ENCODE measurements around the gene MYO15B. TPM values are rescaled to one million over a fixed set of nuclear protein-coding genes. Genes with fewer than 3 reads are reported as not detected.

MYO15B gene
- total RNA-seq, 1 donor from 2014 or later, result 285 TPM

DNA sequence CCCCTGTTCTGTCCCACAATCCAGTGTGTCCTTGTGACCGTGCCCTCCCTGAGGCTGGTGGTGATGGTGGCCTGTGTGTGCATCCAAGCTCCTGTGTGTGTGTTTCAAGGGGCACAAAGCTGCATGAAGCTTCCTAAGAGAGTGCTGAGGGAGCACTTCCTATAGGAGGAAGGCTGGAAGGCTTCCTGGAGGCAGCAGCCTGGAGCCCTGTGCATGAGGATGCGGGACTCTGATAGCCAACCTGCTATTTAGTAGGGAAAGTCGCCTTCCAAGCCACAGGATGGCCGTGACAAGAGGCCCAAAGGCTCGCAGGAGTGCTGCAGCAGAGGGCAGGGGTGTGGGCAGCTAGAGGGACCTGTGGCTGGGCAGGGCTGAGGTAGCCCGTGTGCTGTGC, 8.3 kb downstream of the MYO15B start:
- intact Hi-C loops (cut with DNase I), result no loop called here
- Histone ChIP-seq H3K4me3 (no peak overlapping the region), H3K27ac (no peak overlapping the region), H3K4me1 (no peaks in the 10 kb centered on the region), H3K27me3 (no peaks in the 10 kb centered on the region), H3K9me3 (no peaks in the 10 kb centered on the region), H3K36me3 (no peaks in the 10 kb centered on the region)
- DNase-seq (ENCODE audit: low spot score in 2 of 2), result no peak
- TF ChIP-seq, protein P1, sequence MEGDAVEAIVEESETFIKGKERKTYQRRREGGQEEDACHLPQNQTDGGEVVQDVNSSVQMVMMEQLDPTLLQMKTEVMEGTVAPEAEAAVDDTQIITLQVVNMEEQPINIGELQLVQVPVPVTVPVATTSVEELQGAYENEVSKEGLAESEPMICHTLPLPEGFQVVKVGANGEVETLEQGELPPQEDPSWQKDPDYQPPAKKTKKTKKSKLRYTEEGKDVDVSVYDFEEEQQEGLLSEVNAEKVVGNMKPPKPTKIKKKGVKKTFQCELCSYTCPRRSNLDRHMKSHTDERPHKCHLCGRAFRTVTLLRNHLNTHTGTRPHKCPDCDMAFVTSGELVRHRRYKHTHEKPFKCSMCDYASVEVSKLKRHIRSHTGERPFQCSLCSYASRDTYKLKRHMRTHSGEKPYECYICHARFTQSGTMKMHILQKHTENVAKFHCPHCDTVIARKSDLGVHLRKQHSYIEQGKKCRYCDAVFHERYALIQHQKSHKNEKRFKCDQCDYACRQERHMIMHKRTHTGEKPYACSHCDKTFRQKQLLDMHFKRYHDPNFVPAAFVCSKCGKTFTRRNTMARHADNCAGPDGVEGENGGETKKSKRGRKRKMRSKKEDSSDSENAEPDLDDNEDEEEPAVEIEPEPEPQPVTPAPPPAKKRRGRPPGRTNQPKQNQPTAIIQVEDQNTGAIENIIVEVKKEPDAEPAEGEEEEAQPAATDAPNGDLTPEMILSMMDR (IDR thresholded peaks at IDR 0.05), result no peak

DNA sequence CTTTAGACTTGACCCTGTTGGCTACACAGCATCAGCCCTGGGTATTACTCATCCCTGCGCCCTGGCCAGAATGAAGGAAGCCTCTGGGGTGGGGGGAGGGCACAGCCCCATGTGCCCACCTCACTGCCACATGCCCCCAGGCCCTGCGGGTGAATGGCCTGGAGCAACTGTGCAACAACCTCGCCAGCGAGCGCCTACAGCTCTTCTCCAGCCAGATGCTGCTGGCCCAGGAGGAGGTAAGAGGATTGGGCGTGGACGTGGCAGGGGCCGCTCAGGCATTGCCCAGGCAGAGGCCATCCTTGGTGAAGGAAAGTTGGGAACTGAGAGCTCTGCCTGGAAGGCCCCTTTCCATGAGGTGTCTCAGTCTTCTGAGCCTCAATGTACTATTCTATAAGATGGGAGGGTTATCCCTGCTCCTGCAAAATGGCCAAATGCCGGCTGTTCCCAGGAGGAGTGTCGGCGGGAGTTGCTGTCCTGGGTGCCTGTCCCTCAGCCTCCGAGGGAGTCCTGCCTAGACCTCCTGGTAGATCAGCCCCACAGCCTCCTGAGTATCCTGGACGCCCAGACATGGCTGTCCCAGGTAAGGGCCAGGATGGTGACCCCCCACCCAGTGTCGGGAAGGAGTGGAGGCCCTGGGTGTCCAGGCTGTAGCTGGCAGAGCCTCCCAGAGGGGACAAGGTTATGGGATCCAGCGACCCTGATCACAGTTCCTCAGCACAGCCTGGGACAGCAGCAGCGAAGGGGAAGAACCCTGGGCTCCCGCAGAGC, 8.9 kb downstream of the MYO15B start:
- H3K4me1 ChIP-seq, result no peaks in the 10 kb centered on the region
- intact Hi-C loops (cut with DNase I), result no loop called here
- no peaks in the 10 kb centered on the region for H3K27me3 ChIP-seq
- TF ChIP-seq, protein P1 (IDR thresholded peaks at IDR 0.05), result no peak
- no peak overlapping the region for H3K4me3 ChIP-seq
- H3K27ac ChIP-seq, result no peak overlapping the region
- no peaks in the 10 kb centered on the region for H3K9me3 ChIP-seq
- H3K36me3 ChIP-seq, result no peaks in the 10 kb centered on the region
- DNase-seq (ENCODE audit: low spot score in 2 of 2), result no peak

DNA sequence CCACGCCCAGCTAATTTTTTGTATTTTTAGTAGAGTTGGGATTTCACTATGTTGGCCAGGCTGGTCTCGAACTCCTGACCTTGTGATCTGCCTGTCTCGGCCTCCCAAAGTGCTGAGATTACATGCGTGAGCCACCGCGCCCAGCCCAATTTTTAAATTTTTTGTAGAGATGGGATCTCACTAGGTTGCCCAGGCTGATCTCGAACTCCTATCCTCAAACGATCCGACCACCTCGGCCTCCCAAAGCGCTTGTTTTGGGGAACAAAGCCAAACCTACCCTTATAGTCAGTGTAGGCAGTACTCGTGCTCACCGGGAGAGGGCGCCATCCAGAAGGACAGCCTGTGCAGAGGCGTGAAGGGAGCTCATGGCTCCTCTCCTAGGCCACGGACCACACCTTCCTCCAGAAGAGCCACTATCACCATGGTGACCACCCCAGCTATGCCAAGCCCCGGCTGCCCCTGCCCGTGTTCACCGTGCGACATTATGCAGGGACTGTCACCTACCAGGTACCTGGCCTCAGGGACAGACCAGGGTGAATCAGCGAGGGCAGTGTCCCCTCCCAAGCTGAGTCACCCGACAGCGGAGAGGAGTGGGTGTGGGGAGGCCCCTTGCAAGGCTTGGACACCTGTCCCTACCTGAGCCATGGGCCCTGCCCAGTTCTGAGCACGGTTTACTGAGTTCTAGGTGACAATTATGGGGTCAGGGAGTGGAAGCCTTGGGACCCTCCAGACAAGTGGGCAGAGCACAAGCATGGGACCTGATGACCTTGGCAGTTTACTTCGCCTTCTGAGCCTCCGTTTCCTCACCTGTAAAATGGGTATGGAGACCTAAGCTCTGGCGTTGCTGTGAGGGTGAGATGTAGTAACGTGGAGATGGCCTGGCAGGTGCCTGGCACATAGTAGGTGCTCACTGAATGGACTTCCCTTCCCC, 13.7 kb downstream of the MYO15B start:
- TF ChIP-seq, protein P1 (IDR thresholded peaks at IDR 0.05), result peak; percentile 19 to 55 (median 36)
- Histone ChIP-seq H3K27me3 (no peaks in the 10 kb centered on the region), H3K4me3 (no peak overlapping the region), H3K4me1 (no peaks in the 10 kb centered on the region), H3K9me3 (no peaks in the 10 kb centered on the region), H3K27ac (no peak overlapping the region), H3K36me3 (no peaks in the 10 kb centered on the region)
- no peak for DNase-seq (ENCODE audit: low spot score in 2 of 2)
- intact Hi-C loops (cut with DNase I), result no loop called here

DNA sequence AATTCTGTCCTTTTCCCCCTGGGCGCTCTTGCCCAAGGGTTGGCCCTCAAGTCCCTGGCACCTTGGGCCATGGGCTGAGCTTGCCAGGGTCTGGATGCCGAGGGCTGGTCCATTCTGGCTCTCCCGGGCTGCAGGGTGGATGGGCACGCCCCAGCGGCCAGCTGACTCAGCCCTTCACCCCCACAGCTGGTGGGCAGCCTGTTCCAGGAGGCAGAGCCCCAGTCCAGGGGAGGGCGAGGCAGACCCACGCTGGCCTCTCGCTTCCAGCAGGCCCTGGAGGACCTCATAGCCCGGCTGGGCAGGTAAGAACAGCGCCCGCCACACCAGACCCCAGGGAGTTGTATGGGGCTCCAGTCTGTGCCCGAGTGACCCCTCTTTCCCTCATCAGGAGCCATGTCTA, 15.0 kb downstream of the MYO15B start:
- no peaks in the 10 kb centered on the region for H3K4me1 ChIP-seq
- H3K9me3 ChIP-seq, result no peaks in the 10 kb centered on the region
- TF ChIP-seq, protein P1 (IDR thresholded peaks at IDR 0.05), result no peak
- no peak overlapping the region for H3K27ac ChIP-seq
- H3K4me3 ChIP-seq, result no peak overlapping the region
- intact Hi-C loops (cut with DNase I), result no loop called here
- no peak for DNase-seq (ENCODE audit: low spot score in 2 of 2)
- no peaks in the 10 kb centered on the region for H3K27me3 ChIP-seq
- H3K36me3 ChIP-seq, result no peaks in the 10 kb centered on the region

DNA sequence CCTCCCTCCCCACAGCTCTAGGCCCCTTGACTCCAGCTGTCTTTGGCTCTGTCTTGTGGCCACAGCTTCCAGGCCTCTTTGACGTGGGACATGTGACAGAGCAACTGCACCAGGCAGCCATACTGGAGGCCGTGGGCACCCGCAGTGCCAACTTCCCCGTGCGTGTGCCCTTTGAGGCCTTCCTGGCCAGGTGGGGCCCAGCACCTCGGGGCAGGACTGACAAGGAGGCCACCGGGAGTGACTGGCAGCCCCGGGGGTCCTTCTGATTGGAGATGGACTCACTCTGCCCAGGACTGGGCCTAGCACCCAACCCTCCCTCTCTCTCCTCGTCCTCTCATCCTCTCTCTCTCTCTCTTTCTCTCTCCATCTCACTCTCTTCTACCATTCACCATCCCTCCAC, 15.5 kb downstream of the MYO15B start:
- TF ChIP-seq, protein P1 (IDR thresholded peaks at IDR 0.05), result no peak
- no peak for DNase-seq (ENCODE audit: low spot score in 2 of 2)
- Histone ChIP-seq H3K27ac (no peak overlapping the region), H3K27me3 (no peaks in the 10 kb centered on the region), H3K9me3 (no peaks in the 10 kb centered on the region), H3K4me3 (no peak overlapping the region), H3K36me3 (no peaks in the 10 kb centered on the region), H3K4me1 (no peaks in the 10 kb centered on the region)
- intact Hi-C loops (cut with DNase I), result no loop called here
